C4-2B (cell line): ENCODE results near the gene THTPA.
"Not testable (repeated sequence)": the region's sequence is repeated elsewhere in the genome, so short reads cannot be mapped to it uniquely, and the experiment has no call there.

Experiments
- ZFX ChIP-seq: fragments of 450-650 bp; IDR thresholded peaks from 2 replicates; pipeline ENCODE4 v1.6.1; 2017
- TF ChIP-seq, protein P1 (sequence below): fragments of 450-650 bp; conservative IDR thresholded peaks from 2 replicates; pipeline ENCODE4 v1.5.1; 2017; ENCODE audit warnings: mild to moderate bottlenecking

DNA sequence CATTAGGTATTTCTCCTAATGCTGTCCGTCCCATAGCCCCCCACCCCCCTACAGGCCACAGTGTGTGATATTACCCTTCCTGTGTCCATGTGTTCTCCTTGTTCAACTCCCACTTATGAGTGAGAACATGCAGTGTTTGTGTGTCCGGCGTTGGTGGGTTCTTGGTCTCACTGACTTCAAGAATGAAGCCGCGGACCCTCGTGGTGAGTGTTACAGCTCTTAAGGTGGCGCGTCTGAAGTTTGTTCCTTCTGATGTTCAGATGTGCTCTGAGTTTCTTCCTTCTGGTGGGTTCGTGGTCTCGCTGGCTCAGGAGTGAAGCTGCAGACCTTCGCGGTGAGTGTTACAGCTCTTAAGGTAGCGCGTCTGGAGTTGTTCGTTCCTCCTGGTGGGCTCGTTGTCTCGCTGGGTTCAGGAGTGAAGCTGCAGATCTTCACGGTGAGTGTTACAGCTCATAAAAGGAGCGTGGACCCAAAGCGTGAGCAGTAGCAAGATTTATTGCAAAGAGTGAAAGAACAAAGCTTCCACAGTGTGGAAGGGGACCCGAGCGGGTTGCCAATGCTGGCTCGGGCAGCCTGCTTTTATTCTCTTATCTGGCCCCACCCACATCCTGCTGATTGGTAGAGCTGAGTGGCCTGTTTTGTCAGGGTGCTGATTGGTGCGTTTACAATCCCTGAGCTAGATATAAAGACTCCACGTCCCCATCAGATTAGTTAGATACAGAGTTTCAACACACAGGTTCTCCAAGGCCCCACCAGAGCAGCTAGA lies 27.9 kb downstream of the THTPA start:
- TF ChIP-seq, protein P1, sequence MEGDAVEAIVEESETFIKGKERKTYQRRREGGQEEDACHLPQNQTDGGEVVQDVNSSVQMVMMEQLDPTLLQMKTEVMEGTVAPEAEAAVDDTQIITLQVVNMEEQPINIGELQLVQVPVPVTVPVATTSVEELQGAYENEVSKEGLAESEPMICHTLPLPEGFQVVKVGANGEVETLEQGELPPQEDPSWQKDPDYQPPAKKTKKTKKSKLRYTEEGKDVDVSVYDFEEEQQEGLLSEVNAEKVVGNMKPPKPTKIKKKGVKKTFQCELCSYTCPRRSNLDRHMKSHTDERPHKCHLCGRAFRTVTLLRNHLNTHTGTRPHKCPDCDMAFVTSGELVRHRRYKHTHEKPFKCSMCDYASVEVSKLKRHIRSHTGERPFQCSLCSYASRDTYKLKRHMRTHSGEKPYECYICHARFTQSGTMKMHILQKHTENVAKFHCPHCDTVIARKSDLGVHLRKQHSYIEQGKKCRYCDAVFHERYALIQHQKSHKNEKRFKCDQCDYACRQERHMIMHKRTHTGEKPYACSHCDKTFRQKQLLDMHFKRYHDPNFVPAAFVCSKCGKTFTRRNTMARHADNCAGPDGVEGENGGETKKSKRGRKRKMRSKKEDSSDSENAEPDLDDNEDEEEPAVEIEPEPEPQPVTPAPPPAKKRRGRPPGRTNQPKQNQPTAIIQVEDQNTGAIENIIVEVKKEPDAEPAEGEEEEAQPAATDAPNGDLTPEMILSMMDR = not testable (repeated sequence)
- TF ChIP-seq ZFX = not testable (repeated sequence)
